HG03280 (cell line): Measurements from ENCODE around the gene RAP1GAP.
"Not testable (repeated sequence)": the region's sequence is repeated elsewhere in the genome, so short reads cannot be mapped to it uniquely, and the experiment has no call there.

Experiments used
- ATAC-seq: cut with Tn5 transposase; IDR thresholded peaks from one replicate; pipeline ENCODE4 v1.9.1; 2021; ENCODE audit warnings: mild to moderate bottlenecking, moderate library complexity; ENCODE audit not compliant: unreplicated experiment

The RAP1GAP gene

DNA sequence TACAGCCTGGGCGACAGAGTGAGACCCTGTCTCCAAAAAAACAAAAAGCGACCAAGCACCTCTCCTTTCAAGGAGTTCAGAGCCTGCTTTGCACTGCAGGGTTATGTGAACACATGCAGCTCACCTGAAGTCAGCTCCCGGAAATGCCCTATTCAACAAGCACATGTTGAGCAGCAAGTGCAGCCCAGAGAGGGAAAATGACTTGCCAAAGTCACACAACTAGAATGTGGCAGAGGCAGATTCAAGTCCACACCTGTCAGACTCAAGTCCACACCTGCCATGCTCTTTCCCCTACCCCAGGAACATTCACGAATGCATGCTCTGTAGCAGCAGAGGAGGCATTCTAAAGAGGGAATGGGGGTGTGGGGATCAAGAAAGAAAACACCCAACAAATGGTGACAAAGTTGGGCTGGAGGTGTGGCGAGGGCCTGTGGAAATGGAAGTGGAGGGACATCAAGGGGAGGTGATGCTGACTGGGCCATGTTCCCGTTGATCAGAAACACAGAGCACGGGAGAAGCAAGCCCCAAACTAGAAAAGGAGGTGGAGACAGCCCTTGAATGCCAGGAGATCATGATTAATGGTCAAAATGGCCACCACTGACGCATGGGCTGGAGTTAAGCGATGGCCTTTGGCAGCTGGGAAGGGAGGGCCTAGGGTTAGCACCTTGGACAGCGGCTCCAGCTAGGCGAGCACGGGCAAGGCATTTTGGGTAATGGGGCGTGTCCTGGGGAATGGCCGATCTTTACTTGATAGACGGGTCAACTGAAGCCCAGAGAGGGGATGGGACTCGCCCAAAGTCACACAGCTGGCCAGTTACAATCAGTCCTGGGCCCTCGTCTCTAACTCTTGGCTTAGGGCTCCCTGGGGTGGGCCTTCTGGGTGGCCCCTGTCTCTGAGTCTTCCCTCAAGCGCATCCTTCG is 21.5 kb downstream of the RAP1GAP start:
- ATAC-seq, result no peak

DNA sequence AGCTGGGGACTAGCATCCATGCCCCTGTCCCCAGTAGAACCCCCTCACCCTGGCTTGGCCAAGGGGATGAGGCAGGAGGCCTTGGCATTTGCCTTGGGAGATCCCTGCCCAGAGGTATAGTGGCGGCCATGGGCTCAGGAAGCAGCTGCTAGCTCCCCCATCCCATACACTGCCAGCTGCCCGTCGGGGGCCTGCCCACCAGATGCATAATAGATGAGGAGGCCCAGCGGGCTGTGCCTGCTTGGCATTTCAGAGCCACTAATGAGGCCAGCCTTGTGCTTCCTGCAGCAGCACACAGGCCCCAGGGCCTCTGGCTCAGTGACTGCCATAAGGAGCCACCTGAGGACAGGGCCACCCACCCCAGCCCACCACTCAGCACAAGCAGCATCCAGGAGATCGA is 23.6 kb downstream of the RAP1GAP start:
- no peak for ATAC-seq

- no peak for ATAC-seq
Observed at GRCh38 chr1:21644906-21645305, 24.3 kb downstream of the RAP1GAP start.

DNA sequence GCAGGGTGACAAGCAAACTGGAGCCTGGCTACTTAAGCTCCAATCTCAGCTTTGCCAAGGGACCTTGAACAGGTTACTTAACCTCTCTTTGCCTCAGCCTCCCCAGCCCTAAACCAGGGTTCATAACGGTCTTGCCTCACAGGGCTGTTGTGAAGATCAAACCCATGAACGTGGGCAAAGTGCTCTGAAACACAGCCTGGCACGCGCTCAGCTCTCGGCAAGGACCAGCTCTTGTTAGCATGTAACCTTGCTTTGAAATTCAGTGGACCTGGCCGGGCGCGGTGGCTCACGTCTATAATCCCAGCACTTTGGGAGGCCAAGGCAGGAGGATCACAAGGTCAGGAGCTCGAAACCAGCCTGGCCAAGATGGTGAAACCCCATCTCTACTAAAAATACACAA is 24.8 kb downstream of the RAP1GAP start:
- ATAC-seq, result no peak

DNA sequence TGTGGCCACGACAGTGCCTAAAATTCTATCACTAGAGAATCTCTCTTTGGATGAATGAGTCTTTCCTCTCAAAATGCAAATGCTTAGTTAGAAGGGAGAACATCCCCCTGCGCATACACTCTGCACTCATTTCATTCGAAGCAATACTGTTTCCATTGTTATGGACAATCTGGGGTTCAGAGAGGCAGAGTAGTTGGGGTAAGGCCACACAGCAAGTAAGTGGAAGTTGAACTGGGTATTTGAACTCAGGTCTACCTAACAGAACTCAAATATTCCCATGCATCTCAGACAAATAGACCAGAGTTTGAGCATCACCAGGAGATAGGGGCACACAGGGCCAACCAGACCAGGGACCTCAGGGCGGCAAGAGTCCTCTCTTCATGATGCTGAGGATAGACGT is 25.5 kb downstream of the RAP1GAP start:
- no peak for ATAC-seq

GRCh38 chr1:21641967-21642739 is 27.0 kb downstream of the RAP1GAP start:
- ATAC-seq, result no peak

GRCh38 chr1:21641537-21641936 is 27.6 kb downstream of the RAP1GAP start:
- no peak for ATAC-seq

- no peak for ATAC-seq
Observed at GRCh38 chr1:21641076-21641475, 28.1 kb downstream of the RAP1GAP start.

DNA sequence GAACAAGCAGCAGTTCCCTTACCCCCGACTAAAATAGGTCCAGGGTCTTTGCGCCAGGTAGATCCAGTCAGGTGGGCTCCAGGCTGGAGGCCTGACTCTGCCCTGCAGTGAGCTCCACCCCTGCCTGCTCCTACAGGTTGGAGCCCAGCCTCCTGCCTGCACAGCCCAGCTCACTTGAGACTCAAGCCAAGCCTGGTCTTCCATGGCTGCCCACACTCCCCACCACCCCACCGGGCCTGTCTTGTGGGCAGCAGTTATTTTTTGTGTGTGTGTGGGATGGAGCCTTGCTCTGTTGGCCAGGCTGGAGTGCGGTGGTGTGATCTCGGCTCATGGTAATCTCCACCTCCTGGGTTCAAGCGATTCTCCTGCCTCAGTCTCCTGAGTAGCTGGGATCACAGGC is 28.5 kb downstream of the RAP1GAP start:
- ATAC-seq, result no peak

DNA sequence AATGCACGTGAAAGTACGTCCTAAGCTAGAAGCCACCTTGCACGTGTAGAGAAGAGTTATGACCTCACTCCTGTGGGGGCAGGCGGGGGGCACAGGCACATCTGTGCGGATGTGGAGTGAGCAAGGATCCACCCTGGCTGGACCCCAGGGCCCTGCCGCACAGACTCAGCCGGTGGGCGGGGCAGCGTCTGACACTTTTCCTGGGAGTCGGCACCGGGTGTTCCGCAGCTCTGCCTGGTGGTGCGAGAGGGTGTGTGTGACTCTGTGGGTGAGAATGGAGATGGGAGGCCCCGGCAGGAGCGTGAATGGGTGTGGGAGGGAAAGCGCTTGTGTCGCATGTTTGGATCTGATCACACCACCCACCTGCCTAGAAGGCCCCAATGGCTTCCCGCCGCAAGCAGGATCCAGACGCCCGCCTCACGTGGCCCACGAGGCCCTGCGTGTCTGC is 29.5 kb downstream of the RAP1GAP start:
- no peak for ATAC-seq

DNA sequence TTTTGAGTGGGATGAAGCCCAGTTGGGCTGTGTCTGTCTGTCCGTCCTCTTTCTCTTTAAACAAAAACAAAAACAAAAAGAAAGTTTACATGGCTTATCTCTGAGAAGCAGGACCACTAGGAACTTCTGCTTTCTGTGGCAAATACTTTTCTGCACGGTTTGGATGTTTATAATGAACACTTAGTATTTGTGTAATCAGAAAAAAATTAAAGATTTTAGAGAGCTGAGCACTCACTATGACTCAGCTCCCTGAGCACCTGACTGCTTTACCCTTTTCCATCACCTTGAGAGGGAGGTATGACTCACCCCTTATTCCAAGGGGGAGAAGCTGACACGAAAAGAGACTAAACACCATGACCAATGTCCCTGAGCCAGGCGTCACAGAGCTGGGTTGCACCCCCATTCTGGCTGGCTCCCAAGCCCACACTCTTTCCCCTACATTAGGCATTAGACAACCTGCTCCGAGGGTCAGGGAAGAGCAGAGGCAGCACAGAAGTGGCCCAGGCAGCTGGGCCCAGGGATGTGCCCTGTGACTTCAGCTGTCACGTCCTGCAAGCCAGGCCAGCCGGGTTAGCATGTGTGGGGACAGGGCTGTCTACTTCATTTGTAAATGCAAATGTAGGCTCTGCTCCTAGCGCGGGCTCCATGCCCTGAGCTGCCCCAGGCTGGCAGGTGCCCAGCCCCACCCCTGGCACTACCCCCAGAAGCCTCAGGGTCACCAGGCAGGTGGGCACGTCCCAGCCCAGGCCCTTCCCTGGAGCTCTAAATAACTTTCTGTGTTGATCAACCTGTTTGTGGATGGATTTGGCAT is 30.4 kb downstream of the RAP1GAP start:
- ATAC-seq, result no peak

- ATAC-seq, result no peak
Observed at GRCh38 chr1:21637514-21637913, 31.6 kb downstream of the RAP1GAP start.

DNA sequence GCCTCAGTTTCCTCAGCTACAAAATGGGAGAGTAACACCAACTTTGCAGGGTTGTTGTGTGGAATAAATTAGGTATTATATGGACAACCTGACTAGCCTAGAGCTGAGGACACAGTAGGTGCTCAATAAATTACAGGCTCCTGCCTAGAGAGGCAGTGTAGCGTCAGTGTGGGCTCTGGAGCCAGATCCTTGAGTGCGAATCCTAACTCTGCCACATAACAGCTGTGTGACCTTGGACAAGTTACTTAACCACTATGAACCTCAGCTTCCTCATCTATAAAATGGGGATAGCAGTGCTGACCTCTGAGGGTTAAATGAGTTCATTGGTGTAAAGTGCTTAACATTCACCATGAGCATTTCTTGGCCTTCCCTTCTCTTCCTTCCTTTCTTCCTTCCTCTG is 33.1 kb downstream of the RAP1GAP start:
- no peak for ATAC-seq

DNA sequence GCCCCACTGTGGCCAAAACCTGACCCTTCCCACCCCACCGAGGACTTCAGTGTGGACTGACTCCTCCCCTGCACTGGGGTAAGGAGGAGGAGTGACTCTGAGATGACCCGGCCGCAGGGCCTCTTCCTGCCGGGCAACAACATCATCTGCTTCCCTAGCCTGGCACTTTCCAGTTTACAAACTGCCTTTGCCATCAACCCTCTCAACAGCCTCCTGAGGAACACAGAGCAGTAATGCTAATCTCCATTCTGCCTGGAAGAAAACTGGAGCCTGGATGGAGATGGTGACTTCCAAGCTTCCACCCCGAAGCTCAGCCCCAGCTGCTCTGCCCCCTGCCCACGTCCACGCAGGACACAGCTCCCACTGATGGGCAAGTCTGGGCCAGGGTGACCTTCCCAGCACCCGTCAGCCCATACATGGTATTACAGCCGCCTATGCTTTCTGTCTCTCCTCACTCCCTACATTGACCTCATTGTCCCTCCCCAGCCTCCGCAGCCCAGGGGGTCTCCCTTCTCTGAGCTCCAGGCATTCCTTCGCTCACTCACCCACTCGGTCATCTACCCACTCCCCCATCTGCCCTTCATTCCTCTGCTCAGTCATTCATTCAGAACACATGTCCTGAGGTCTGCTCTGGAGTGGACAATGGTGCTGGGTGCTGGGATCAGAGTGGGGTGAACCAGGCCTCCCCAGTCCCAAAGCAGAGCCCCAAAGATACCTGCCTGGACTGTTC is 34.2 kb downstream of the RAP1GAP start:
- ATAC-seq, result no peak

DNA sequence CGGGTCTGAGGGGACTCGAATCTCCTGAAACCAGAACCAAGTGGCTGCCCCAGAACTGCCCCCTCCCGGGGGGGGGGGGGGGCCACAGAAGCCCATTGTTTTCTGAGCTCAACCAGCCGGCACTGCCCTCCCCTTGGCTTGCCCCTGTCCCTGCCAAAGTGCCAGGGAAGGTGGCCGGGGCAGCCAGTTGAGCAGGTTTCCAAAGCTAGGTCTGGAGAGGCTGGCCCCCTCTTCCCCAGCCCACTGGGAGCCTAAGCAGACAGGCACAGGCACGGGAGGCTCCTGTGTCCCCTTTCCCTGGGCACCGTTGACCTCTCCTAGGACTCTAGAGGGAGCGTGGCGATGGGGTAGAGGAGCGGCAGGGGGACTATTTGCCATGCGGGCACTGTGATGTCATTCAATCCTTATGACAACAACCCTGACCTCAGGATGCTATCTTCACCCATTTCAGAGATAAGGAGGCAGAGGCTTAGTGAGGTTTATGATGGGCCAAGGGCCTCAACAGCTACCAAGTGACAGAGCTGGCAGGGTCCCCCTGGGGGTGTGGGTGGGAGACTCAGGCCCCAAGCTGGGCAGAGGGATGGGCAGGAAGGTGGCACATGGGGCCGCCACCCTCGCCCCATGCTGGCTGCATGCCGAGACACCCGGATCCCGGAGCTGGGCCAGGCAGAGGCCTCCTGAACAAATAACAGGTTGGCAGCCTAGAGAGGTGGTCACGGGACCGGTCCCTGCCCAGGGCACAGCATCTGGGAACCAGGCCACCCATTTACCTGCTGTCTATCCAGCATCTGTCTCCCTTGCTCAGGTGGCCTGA is 35.0 kb downstream of the RAP1GAP start:
- ATAC-seq, result no peak

GRCh38 chr1:21633141-21633755 is 35.9 kb downstream of the RAP1GAP start:
- no peak for ATAC-seq

GRCh38 chr1:21631944-21632887 is 36.9 kb downstream of the RAP1GAP start:
- ATAC-seq, result no peak

GRCh38 chr1:21631590-21631943 is 37.6 kb downstream of the RAP1GAP start:
- not testable (repeated sequence) for ATAC-seq
